Endothelial cell of umbilical vein (primary cell): ENCODE measurements around the gene FRMPD1.

ENCODE experiments used
- POLR2A ChIP-seq: IDR thresholded peaks from 2 replicates; pipeline ENCODE4 v1.6.1; 2012; ENCODE audit warnings: low read depth, mild to moderate bottlenecking, control low read depth, low read length
- TF ChIP-seq, protein P1 (sequence below), 2 donors: IDR thresholded peaks; 1 replicate in 1 of 2; 2 replicates in 1 of 2; pipeline ENCODE4 v1.5.1; 2011; ENCODE audit warnings: low read length in 2 of 2, mild to moderate bottlenecking in 2 of 2, moderate library complexity in 2 of 2, control low read depth in 1 of 2, inconsistent platforms in 1 of 2, low read depth in 1 of 2; ENCODE audit not compliant: insufficient read depth in 1 of 2; ENCODE audit errors: extremely low read depth in 1 of 2
- TF ChIP-seq, protein P2 (sequence below): IDR thresholded peaks from 2 replicates; pipeline ENCODE4 v1.6.1; 2011; ENCODE audit not compliant: insufficient read depth, insufficient read length

DNA sequence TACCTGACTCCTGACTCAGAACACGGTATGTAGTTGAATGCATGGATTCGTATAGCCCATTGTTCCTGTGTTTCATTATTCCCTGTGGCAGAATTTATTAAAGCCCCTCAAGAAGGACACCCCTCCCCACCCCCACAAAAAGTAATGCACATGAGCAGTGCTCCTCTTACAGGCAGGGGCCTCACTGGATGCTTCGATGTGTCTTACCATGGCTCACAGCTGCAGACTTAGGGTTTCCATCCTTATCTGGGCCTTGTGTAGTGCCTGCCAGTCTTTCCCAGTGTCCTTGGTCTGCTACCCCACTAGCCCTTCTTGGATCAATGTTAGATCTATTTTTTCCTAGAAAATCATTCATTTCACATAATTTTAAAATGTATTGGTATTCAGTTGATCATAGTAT lies 119.2 kb downstream of the FRMPD1 start:
- TF ChIP-seq, protein P1, sequence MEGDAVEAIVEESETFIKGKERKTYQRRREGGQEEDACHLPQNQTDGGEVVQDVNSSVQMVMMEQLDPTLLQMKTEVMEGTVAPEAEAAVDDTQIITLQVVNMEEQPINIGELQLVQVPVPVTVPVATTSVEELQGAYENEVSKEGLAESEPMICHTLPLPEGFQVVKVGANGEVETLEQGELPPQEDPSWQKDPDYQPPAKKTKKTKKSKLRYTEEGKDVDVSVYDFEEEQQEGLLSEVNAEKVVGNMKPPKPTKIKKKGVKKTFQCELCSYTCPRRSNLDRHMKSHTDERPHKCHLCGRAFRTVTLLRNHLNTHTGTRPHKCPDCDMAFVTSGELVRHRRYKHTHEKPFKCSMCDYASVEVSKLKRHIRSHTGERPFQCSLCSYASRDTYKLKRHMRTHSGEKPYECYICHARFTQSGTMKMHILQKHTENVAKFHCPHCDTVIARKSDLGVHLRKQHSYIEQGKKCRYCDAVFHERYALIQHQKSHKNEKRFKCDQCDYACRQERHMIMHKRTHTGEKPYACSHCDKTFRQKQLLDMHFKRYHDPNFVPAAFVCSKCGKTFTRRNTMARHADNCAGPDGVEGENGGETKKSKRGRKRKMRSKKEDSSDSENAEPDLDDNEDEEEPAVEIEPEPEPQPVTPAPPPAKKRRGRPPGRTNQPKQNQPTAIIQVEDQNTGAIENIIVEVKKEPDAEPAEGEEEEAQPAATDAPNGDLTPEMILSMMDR (IDR thresholded peaks at IDR 0.05; ENCODE audit: extremely low read depth in 1 of 2, insufficient read depth in 1 of 2, low read depth in 1 of 2, low read length in 2 of 2), result no peak
- TF ChIP-seq, protein P2, sequence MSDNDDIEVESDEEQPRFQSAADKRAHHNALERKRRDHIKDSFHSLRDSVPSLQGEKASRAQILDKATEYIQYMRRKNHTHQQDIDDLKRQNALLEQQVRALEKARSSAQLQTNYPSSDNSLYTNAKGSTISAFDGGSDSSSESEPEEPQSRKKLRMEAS, result no peak
- TF ChIP-seq POLR2A, result no peak
